Activated CD8-positive, alpha-beta T cell treated with anti-CD3 and anti-CD28 coated beads for 36 hours (primary cell): ENCODE results near the gene TUT1. TPM values are rescaled to one million over a fixed set of nuclear protein-coding genes. Genes with fewer than 3 reads are reported as not detected.

Source experiments
- ATAC-seq: fragments of 200-7000 bp; cut with Tn5 transposase; one replicate; pipeline ENCODE4 v1.10.0; 2021; ENCODE audit warnings: mild to moderate bottlenecking, moderate library complexity
- CTCF ChIA-PET: fragments of 350-600 bp; sonication (Branson Sonifier 250); formaldehyde crosslinking; loops from one replicate; lab custom pipeline; 2021; ENCODE audit warnings: antibody characterized with exemption; lab: Charles Lee
- POLR2A ChIA-PET: fragments of 350-600 bp; sonication (Branson Sonifier 250); formaldehyde crosslinking; loops from one replicate; lab custom pipeline; 2021; ENCODE audit warnings: antibody characterized with exemption; lab: Charles Lee
- DNase-seq: peaks from one replicate; pipeline ENCODE4 v3.0.0-alpha.2; 2020
- H3K27ac Mint-ChIP-seq: one replicate; pipeline ENCODE4 v1.8.0; 2021; ENCODE audit warnings: mild to moderate bottlenecking, mixed read lengths
- H3K27me3 Mint-ChIP-seq: one replicate; pipeline ENCODE4 v1.8.0; 2021; ENCODE audit warnings: mixed read lengths
- H3K36me3 Mint-ChIP-seq: one replicate; pipeline ENCODE4 v1.8.0; 2021; ENCODE audit warnings: low read depth, mixed read lengths
- H3K4me1 Mint-ChIP-seq: one replicate; pipeline ENCODE4 v1.8.0; 2021; ENCODE audit warnings: low read depth, mixed read lengths
- H3K4me3 Mint-ChIP-seq: one replicate; pipeline ENCODE4 v1.8.0; 2021; ENCODE audit warnings: mild to moderate bottlenecking, moderate library complexity, mixed read lengths
- H3K9me3 Mint-ChIP-seq: one replicate; pipeline ENCODE4 v1.8.0; 2021; ENCODE audit warnings: mixed read lengths
- intact Hi-C: fragments of 100-400 bp; cut with micrococcal nuclease; formaldehyde crosslinking; loops from one replicate; pipeline ENCODE4 v1.10.0; 2022
- total RNA-seq, 2 experiments: library from RNA; stranded (reverse); gene quantifications; one replicate each; pipeline ENCODE4 v1.2.3, GENCODE V29; 2021
- TF ChIP-seq, protein P1 (sequence below): fragments of 200-600 bp; IDR thresholded peaks from one replicate; pipeline ENCODE4 v1.8.0; 2022; ENCODE audit warnings: antibody characterized with exemption, mild to moderate bottlenecking

The TUT1 gene
- total RNA-seq, 2 experiments from 2014 or later, result 34.4 to 38.0 TPM

DNA sequence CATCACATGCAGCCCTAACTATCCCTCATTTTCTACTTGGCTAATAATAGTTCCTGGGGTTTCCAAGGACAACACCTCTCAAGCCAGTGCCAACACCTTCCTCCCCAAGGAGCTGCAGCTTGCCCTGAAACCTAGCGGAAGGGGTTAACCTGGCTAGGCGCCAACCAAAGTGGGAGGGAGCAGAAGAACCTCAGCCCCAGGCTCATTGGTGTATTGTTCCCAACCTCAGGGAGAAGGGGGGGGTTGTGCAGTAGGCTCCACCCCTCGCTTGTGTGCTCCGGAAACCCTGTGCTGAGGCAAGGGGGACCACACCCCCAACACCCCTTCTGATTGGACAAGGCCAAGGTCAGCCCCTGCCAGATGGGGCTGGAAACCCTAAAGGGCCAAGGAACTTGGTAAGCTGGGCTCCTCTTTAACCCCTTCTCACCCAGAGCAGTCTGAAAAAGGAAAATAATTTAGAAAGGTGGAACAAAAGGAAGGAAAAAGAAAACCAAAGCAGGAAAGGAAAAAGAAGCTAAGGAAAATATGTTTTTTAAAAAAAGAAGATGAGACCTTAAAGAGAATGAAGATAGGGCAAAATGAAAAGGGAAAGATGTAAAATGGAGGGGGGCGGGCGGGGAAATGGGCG lies 7.9 kb upstream of the TUT1 start:
- POLR2A ChIA-PET, result interaction anchor here (0.6 to 3.9 kb wide), 22 partner anchors 7 to 256 kb away, joined by 3 to 59 read pairs (median 6); partner anchors contain the start of genes B3GAT3, C11orf98, CSKMT and EEF1G
- H3K9me3 Mint-ChIP-seq, result no peaks in the 10 kb centered on the region
- peak; percentile 99 for DNase-seq

DNA sequence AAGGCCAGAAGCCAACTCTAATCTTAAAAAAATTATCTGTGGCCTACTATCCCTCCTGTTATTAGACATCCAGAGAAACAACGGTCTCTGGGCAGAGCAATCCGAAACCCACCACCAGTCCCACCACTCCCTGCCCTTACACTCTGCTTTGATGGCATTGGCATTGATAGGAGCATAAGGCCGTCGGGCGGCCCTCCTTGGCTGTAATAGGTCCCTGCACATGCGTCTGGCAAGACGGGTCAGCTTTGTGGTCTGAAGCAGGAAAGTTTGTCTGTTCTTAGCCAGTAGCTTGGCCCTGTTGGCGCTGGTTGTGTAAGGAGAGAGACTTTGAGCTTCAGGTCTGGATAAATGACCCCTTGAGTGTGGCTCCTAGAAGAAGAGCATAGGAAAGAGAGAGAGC lies 3.8 kb upstream of the TUT1 start:
- Mint-ChIP-seq H3K27me3 (no peaks in the 10 kb centered on the region), H3K4me3 (no peak overlapping the region), H3K4me1 (peaks cover 61% of the 10 kb centered on the region), H3K36me3 (peaks cover 73% of the 10 kb centered on the region), H3K9me3 (no peaks in the 10 kb centered on the region), H3K27ac (peak overlapping the region; percentile 2)
- TF ChIP-seq, protein P1, sequence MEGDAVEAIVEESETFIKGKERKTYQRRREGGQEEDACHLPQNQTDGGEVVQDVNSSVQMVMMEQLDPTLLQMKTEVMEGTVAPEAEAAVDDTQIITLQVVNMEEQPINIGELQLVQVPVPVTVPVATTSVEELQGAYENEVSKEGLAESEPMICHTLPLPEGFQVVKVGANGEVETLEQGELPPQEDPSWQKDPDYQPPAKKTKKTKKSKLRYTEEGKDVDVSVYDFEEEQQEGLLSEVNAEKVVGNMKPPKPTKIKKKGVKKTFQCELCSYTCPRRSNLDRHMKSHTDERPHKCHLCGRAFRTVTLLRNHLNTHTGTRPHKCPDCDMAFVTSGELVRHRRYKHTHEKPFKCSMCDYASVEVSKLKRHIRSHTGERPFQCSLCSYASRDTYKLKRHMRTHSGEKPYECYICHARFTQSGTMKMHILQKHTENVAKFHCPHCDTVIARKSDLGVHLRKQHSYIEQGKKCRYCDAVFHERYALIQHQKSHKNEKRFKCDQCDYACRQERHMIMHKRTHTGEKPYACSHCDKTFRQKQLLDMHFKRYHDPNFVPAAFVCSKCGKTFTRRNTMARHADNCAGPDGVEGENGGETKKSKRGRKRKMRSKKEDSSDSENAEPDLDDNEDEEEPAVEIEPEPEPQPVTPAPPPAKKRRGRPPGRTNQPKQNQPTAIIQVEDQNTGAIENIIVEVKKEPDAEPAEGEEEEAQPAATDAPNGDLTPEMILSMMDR, result no peak
- DNase-seq (no peak), ATAC-seq (no peak)
- POLR2A ChIA-PET, result interaction anchor here (0.7 to 7.9 kb wide), 8 partner anchors 9 to 70 kb away, joined by 3 to 87 read pairs (median 9); partner anchors contain the start of genes C11orf98, CSKMT, EEF1G and EML3
- CTCF ChIA-PET, result interaction anchor here (1.3 to 1.7 kb wide), 3 partner anchors 8 to 200 kb away, joined by 3 to 4 read pairs (median 3); no protein-coding TSS in a partner anchor
- intact Hi-C loops, result loop anchor here (10.0 kb wide), 1 partner anchor 250 kb away; no protein-coding TSS in a partner anchor

More for the DNA sequence above, 7.9 kb upstream of the TUT1 start:
- CTCF ChIA-PET, result interaction anchor here (0.7 to 1.5 kb wide), 4 partner anchors 13 to 204 kb away, joined by 3 to 6 read pairs (median 3); partner anchors contain the start of gene EML3
- ATAC-seq, result peak; percentile 76
- peak overlapping the region; percentile 95 for H3K27ac Mint-ChIP-seq
- peaks cover 49% of the 10 kb centered on the region for H3K4me1 Mint-ChIP-seq
- intact Hi-C loops, result loop anchor here (10.0 kb wide), 1 partner anchor 246 kb away; no protein-coding TSS in a partner anchor
- no peaks in the 10 kb centered on the region for H3K27me3 Mint-ChIP-seq
- TF ChIP-seq, protein P1, result no peak
- H3K4me3 Mint-ChIP-seq, result peak overlapping the region; percentile 86
- H3K36me3 Mint-ChIP-seq, result peaks cover 80% of the 10 kb centered on the region

DNA sequence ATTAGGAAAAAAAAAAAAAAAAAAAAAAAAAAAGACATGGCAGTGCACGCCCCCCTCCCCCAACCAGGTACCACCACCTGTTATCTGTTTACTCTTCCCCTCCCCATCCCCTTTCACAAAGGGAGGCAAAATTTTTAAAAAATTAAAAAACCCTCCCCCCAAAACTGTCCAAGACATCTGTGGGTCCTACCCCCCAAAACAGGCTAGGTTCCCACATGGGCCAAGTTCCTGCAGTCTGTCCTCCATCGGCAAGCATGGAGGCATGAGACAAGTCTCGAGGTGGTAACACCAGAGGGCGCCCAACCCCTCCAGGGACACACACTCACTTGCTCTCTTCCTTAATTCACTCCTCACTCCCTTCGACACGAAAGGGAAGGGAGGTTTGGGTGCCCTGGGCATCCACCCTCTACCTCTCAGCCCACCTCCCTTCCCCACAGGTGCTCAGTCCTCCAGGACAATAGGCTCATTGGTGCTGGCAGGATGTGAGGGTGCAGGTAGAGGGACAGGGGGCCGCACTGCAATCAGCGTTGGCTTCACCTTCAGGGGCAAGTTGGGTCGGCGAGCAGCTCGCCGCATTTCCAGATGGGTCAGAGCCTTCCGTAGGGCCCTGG lies 2.2 kb upstream of the TUT1 start:
- Mint-ChIP-seq H3K9me3 (no peaks in the 10 kb centered on the region), H3K4me3 (peak overlapping the region; percentile 59), H3K27ac (peak overlapping the region; percentile 90), H3K4me1 (peaks cover 56% of the 10 kb centered on the region), H3K27me3 (no peaks in the 10 kb centered on the region), H3K36me3 (peaks cover 59% of the 10 kb centered on the region)
- intact Hi-C loops, result loop anchor here (5.0 to 10.0 kb wide), 2 partner anchors 74 to 251 kb away; partner anchors contain the start of genes C11orf98 and CSKMT
- ATAC-seq, result peak; percentile 20
- peak; percentile 91 for DNase-seq
- CTCF ChIA-PET, result interaction anchor here (0.9 to 3.8 kb wide), 16 partner anchors 10 to 272 kb away, joined by 3 to 24 read pairs (median 5); partner anchors contain the start of genes B3GAT3, C11orf98, CSKMT and EML3
- POLR2A ChIA-PET, result interaction anchor here (0.6 to 7.9 kb wide), 22 partner anchors 10 to 1577 kb away, joined by 3 to 87 read pairs (median 15); partner anchors contain the start of genes B3GAT3, BSCL2, C11orf98 and CSKMT
- TF ChIP-seq, protein P1, result peak; percentile 71

DNA sequence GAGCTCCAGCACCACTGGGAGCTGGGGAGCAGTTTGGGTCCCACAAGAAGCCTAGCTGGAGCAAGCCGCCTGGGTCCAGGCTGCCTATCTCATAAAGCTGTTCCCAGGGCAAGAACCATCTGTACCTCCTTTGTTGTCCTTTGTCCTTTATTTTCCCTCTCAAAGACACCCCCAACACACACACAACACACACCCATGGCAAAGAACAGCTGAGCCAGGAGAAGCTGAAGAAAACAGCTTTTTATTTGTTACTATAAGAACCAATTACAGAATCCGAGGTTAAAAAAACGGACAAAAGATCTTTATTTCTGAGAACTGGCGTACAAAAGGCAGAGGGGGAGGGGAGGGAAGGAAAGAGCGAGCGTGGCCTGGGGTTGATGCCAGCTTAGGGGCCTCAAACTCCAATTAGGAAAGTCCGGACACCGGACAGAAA lies 1.7 kb upstream of the TUT1 start:
- CTCF ChIA-PET, result interaction anchor here (0.9 to 3.8 kb wide), 20 partner anchors 8 to 272 kb away, joined by 3 to 24 read pairs (median 8); partner anchors contain the start of genes B3GAT3, C11orf98, CSKMT and EML3
- peak overlapping the region; percentile 98 for H3K27ac Mint-ChIP-seq
- peaks cover 53% of the 10 kb centered on the region for H3K4me1 Mint-ChIP-seq
- intact Hi-C loops, result loop anchor here (5.0 to 10.0 kb wide), 2 partner anchors 74 to 252 kb away; partner anchors contain the start of genes C11orf98 and CSKMT
- no peaks in the 10 kb centered on the region for H3K27me3 Mint-ChIP-seq
- DNase-seq, result no peak
- no peaks in the 10 kb centered on the region for H3K9me3 Mint-ChIP-seq
- TF ChIP-seq, protein P1, result no peak
- peaks cover 57% of the 10 kb centered on the region for H3K36me3 Mint-ChIP-seq
- POLR2A ChIA-PET, result interaction anchor here (0.6 to 7.9 kb wide), 23 partner anchors 7 to 1577 kb away, joined by 3 to 87 read pairs (median 17); partner anchors contain the start of genes B3GAT3, BSCL2, C11orf98 and CSKMT
- H3K4me3 Mint-ChIP-seq, result no peak overlapping the region
- ATAC-seq, result no peak
